Measurements from ENCODE around the gene CSMD2. TPM values are rescaled to one million over a fixed set of nuclear protein-coding genes. Genes with fewer than 3 reads are reported as not detected.

The CSMD2 gene
- total RNA-seq, 1 donor from 2014 or later, result 0.98 TPM

DNA sequence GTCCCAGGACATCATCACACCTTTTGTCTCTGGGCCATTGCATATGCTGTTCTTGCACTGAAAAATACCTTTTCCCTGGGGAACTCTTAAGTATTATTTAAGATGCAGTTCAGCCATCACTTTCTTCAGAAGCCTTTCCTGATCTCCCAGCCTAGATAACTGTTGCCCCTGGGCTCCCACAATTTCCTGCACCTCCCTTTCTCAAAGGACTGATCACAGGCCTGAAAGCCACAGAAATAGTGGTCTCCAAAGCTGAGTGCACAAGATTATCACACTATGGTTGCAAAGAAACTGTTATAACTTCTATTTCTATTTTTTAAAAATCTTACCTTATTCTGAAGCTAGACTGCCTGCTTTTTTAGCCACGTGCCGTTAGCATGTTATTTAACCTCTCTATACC is 695.3 kb downstream of the CSMD2 start:
- no peak overlapping the region for H3K4me3 ChIP-seq (ENCODE audit: low read depth, low read length)
- TF ChIP-seq, protein P1, sequence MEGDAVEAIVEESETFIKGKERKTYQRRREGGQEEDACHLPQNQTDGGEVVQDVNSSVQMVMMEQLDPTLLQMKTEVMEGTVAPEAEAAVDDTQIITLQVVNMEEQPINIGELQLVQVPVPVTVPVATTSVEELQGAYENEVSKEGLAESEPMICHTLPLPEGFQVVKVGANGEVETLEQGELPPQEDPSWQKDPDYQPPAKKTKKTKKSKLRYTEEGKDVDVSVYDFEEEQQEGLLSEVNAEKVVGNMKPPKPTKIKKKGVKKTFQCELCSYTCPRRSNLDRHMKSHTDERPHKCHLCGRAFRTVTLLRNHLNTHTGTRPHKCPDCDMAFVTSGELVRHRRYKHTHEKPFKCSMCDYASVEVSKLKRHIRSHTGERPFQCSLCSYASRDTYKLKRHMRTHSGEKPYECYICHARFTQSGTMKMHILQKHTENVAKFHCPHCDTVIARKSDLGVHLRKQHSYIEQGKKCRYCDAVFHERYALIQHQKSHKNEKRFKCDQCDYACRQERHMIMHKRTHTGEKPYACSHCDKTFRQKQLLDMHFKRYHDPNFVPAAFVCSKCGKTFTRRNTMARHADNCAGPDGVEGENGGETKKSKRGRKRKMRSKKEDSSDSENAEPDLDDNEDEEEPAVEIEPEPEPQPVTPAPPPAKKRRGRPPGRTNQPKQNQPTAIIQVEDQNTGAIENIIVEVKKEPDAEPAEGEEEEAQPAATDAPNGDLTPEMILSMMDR (conservative IDR thresholded peaks at IDR 0.05; ENCODE audit: low read depth, low read length), result no peak
- DNase-seq (ENCODE audit: low read depth), result no peak

DNA sequence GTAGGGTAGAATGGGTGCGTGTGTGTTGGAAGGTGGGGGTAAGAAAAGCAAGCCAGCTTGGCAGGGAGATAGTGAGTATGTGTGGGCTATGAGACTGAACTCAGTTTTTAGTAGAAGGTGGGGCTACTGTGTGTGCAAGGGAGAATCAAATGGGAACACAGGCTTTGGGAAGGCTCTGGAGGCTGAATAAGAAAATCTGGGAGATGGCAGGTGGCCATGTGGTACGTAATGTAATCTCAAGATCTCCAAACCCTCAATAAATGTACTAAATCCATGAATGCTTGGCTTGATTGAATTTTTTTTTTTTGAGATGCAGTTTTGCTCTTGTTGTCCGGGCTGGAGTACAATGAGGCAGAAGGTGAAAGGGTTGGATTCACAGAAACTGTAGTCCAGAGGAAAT is 696.1 kb downstream of the CSMD2 start:
- TF ChIP-seq, protein P1 (conservative IDR thresholded peaks at IDR 0.05; ENCODE audit: low read depth, low read length), result no peak
- no peak overlapping the region for H3K4me3 ChIP-seq (ENCODE audit: low read depth, low read length)
- DNase-seq (ENCODE audit: low read depth), result no peak

DNA sequence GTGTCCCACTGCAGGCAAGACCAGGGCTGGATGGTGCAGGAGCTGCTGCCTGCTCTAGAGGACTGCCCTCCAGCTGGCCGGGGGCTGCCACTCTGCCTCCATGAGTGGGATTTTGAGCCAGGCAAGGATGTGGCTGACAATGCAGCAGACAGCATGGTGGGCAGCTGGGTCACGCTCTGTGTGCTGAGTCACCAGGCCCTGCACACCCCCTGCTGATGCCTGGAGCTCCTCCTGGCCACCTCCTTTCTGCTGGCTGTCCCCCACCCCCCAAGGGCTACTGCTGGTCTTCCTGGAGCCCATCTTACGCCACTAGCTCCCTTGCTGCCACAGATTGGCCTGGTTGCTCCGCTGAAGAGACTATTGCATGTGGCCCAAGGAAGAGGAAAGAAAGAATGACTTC is 696.5 kb downstream of the CSMD2 start:
- TF ChIP-seq, protein P1 (conservative IDR thresholded peaks at IDR 0.05; ENCODE audit: low read depth, low read length), result no peak
- no peak overlapping the region for H3K4me3 ChIP-seq (ENCODE audit: low read depth, low read length)
- no peak for DNase-seq (ENCODE audit: low read depth)

DNA sequence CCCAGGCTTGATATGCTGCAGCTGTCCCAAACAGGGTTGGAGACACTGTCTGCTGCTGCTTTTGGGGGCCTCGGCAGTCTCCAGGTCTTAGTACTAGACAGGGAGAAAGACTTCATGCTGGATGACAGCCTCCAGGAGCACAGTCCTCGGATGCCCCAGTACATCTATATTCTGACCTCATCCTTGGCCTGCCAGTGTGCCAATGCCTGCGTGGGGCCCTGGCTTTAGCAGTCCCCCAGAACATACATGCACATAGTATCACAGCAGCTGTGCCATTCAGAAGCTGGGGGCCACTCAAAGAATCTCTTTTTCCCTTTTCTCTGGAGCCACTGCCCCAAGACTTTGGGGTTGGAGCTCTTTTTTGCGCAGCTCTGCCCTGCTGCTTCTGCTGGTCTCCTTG is 697.0 kb downstream of the CSMD2 start:
- TF ChIP-seq, protein P1 (conservative IDR thresholded peaks at IDR 0.05; ENCODE audit: low read depth, low read length), result no peak
- no peak overlapping the region for H3K4me3 ChIP-seq (ENCODE audit: low read depth, low read length)
- no peak for DNase-seq (ENCODE audit: low read depth)

DNA sequence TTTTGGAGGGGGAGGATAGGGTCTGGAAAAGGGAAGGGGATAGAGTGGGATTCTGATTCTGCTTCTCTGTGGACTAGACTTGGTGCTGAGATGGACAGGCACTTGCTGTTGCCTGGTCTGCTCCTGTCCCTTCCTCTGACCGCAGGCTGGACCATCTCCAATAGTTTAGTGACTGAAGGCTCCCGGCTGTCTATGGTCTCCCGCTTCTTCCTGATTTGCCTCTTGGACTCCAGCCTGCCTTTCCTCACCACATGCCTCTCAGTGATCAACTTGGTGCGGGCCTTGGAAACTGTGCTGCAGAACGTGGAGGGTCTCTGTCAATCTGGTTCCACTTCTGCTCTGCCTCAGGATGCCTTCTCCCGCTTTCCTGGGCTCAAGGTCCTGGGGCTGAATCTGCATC is 698.9 kb downstream of the CSMD2 start:
- TF ChIP-seq, protein P1 (conservative IDR thresholded peaks at IDR 0.05; ENCODE audit: low read depth, low read length), result no peak

DNA sequence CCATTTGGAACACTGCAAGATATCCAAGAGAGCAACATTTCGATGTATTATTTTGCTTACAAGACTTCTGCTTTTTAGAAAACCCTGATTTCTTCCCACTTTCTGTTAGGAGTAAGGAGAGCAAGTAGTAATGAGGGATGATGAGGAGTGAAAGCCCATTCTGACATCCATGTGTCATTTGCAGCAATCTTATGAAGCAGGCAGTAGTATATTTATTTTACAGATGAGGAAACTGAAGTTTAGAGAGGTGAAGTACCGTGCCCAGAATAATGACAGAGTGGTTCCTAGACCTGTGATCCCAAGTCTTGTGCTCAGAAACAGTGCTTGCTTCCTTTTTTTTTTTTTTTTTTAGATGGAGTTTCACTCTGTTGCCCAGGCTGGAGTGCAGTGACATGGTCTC is 699.7 kb downstream of the CSMD2 start:
- DNase-seq (ENCODE audit: low read depth), result no peak
- TF ChIP-seq, protein P1 (conservative IDR thresholded peaks at IDR 0.05; ENCODE audit: low read depth, low read length), result no peak
- H3K4me3 ChIP-seq (ENCODE audit: low read depth, low read length), result no peak overlapping the region

More for the DNA sequence above, 698.9 kb downstream of the CSMD2 start:
- H3K4me3 ChIP-seq (ENCODE audit: low read depth, low read length), result no peak overlapping the region
- DNase-seq (ENCODE audit: low read depth), result no peak

DNA sequence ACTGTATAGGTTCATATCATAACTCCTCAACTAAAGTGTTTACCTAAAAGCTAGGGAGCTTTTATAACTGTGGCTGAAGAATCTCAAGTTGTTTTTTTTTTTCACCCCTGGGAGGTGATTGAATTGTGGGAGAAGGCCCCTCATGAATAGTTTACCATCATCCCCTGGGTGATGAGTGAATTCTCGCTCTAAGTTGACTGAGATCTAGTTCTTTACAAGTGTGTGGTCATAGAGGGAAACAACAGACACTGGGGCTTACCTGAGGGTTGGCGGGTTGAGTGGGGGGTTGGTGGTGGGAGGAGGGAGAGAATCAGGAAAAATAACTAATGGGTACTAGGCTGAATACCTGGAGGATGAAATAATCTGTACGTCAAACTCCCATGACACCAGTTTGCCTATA is 700.5 kb downstream of the CSMD2 start:
- TF ChIP-seq, protein P1 (conservative IDR thresholded peaks at IDR 0.05; ENCODE audit: low read depth, low read length), result no peak
- H3K4me3 ChIP-seq (ENCODE audit: low read depth, low read length), result no peak overlapping the region
- no peak for DNase-seq (ENCODE audit: low read depth)
